Measurements from ENCODE around the gene TNFSF9. TPM values are rescaled to one million over a fixed set of nuclear protein-coding genes. Genes with fewer than 3 reads are reported as not detected.

Gene TNFSF9
- polyA plus RNA-seq, 1 donor from 2014 or later, result 14.7 TPM

Other genes starting within 250 kb of the TNFSF9 start
- gene ACER1, start 197.4 kb upstream of the TNFSF9 start, polyA plus RNA-seq, result not detected
- 103 TPM for gene CLPP, start 169.5 kb upstream of the TNFSF9 start, polyA plus RNA-seq
- 96.4 TPM for gene ALKBH7, start 158.2 kb upstream of the TNFSF9 start, polyA plus RNA-seq
- gene PSPN, start 155.1 kb upstream of the TNFSF9 start, polyA plus RNA-seq, result 0.65 TPM
- 25.4 TPM for gene GTF2F1, start 137.9 kb upstream of the TNFSF9 start, polyA plus RNA-seq
- gene KHSRP, start 106.2 kb upstream of the TNFSF9 start, polyA plus RNA-seq, result 18.7 TPM
- not detected for gene SLC25A41, start 97.3 kb upstream of the TNFSF9 start, polyA plus RNA-seq
- gene SLC25A23, start 71.2 kb upstream of the TNFSF9 start, polyA plus RNA-seq, result 28.2 TPM
- 4.2 TPM for gene CRB3, start 66.8 kb upstream of the TNFSF9 start, polyA plus RNA-seq
- 80.7 TPM for gene DENND1C, start 49.2 kb upstream of the TNFSF9 start, polyA plus RNA-seq
- 14.6 TPM for gene TUBB4A, start 28.7 kb upstream of the TNFSF9 start, polyA plus RNA-seq
- gene CD70, start 60.1 kb downstream of the TNFSF9 start, polyA plus RNA-seq, result 28.4 TPM
- 0.25 TPM for gene TNFSF14, start 139.1 kb downstream of the TNFSF9 start, polyA plus RNA-seq
- gene C3, start 189.6 kb downstream of the TNFSF9 start, polyA plus RNA-seq, result not detected
- 81.3 TPM for gene GPR108, start 206.6 kb downstream of the TNFSF9 start, polyA plus RNA-seq
- gene TRIP10, start 208.7 kb downstream of the TNFSF9 start, polyA plus RNA-seq, result 4.0 TPM
- 32.7 TPM for gene SH2D3A, start 236.4 kb downstream of the TNFSF9 start, polyA plus RNA-seq
- 47.5 TPM for gene VAV1, start 241.7 kb downstream of the TNFSF9 start, polyA plus RNA-seq

All from IgD-negative memory B cell (primary cell).